WTC11 (cell line): ENCODE results near the gene UBR4. TPM values are rescaled to one million over a fixed set of nuclear protein-coding genes. Genes with fewer than 3 reads are reported as not detected.
A peak's percentile ranks its signal among the peaks of the same experiment; 100 is the strongest.

Source experiments
- ATAC-seq: fragments of 200-7000 bp; cut with Tn5 transposase; 2 replicates; pipeline ENCODE4 v1.10.0; 2021; ENCODE audit warnings: mild to moderate bottlenecking, moderate library complexity
- CTCF ChIA-PET: fragments of 300-600 bp; sonication (Branson Sonifier 250); formaldehyde crosslinking; loops from one replicate; lab custom pipeline; 2021; ENCODE audit warnings: antibody characterized with exemption; lab: Charles Lee
- POLR2A ChIA-PET: fragments of 350-600 bp; sonication (Branson Sonifier 250); formaldehyde crosslinking; loops from one replicate; lab custom pipeline; 2021; ENCODE audit warnings: antibody characterized with exemption; lab: Charles Lee
- DNase-seq: peaks from one replicate; pipeline ENCODE4 v3.0.0; 2021; ENCODE audit warnings: low spot score
- H3K27ac Mint-ChIP-seq: 2 replicates; pipeline ENCODE4 v1.8.0; 2021; ENCODE audit warnings: mixed read lengths
- H3K27me3 Mint-ChIP-seq: 2 replicates; pipeline ENCODE4 v1.8.0; 2021; ENCODE audit warnings: low read depth, mild to moderate bottlenecking, moderate library complexity, mixed read lengths
- H3K36me3 Mint-ChIP-seq: 2 replicates; pipeline ENCODE4 v1.8.0; 2021; ENCODE audit warnings: mixed read lengths
- H3K4me1 Mint-ChIP-seq: 2 replicates; pipeline ENCODE4 v1.8.0; 2022; ENCODE audit warnings: mixed read lengths
- H3K4me3 Mint-ChIP-seq: 2 replicates; pipeline ENCODE4 v1.8.0; 2021; ENCODE audit warnings: mild to moderate bottlenecking, moderate library complexity, mixed read lengths
- H3K9me3 Mint-ChIP-seq: 2 replicates; pipeline ENCODE4 v1.8.0; 2021; ENCODE audit warnings: mixed read lengths
- FOXJ3 ChIP-seq: sonication (generic); formaldehyde crosslinking; IDR thresholded peaks from 2 replicates; pipeline ENCODE4 v1.9.0; 2021; ENCODE audit warnings: missing genetic modification reagents, mild to moderate bottlenecking, borderline replicate concordance
- GABPB1 ChIP-seq: sonication (generic); formaldehyde crosslinking; IDR thresholded peaks from 2 replicates; pipeline ENCODE4 v1.8.1; 2023; ENCODE audit warnings: mild to moderate bottlenecking, missing genetic modification reagents
- MXD4 ChIP-seq: fragments of 250-450 bp; sonication (Bioruptor Pico); IDR thresholded peaks from 2 replicates; pipeline ENCODE4 v1.8.0; 2021; ENCODE audit warnings: mild to moderate bottlenecking, moderate library complexity, borderline replicate concordance
- MYBL2 ChIP-seq: sonication (generic); formaldehyde crosslinking; IDR thresholded peaks from 2 replicates; pipeline ENCODE4 v1.8.1; 2023; ENCODE audit warnings: mild to moderate bottlenecking, moderate library complexity, missing genetic modification reagents
- NFYB ChIP-seq: sonication (generic); formaldehyde crosslinking; conservative IDR thresholded peaks from 2 replicates; pipeline ENCODE4 v1.8.0; 2022; ENCODE audit warnings: low read depth, missing genetic modification reagents
- OVOL2 ChIP-seq: fragments of 250-450 bp; sonication (Bioruptor Pico); IDR thresholded peaks from 2 replicates; pipeline ENCODE4 v1.9.0; 2021; ENCODE audit warnings: mild to moderate bottlenecking, borderline replicate concordance
- SMAD4 ChIP-seq: sonication (generic); formaldehyde crosslinking; IDR thresholded peaks from 2 replicates; pipeline ENCODE4 v1.8.0; 2022; ENCODE audit warnings: mild to moderate bottlenecking, missing genetic modification reagents
- SOX15 ChIP-seq: fragments of 250-450 bp; sonication (Bioruptor Pico); IDR thresholded peaks from 2 replicates; pipeline ENCODE4 v1.9.0; 2021; ENCODE audit warnings: mild to moderate bottlenecking
- ZNF317 ChIP-seq: sonication (generic); formaldehyde crosslinking; IDR thresholded peaks from 2 replicates; pipeline ENCODE4 v1.8.1; 2023; ENCODE audit warnings: low read depth, mild to moderate bottlenecking, moderate library complexity, missing genetic modification reagents, borderline replicate concordance
- total RNA-seq: library from RNA; stranded (reverse); gene quantifications from 3 replicates; pipeline ENCODE4 v1.2.3, GENCODE V29; 2021
- TF ChIP-seq, protein P1 (sequence below): sonication (generic); formaldehyde crosslinking; IDR thresholded peaks from 2 replicates; pipeline ENCODE4 v1.8.1; 2023; ENCODE audit warnings: mild to moderate bottlenecking, missing genetic modification reagents
- TF ChIP-seq, protein P2 (sequence below): fragments of 250-450 bp; sonication (Bioruptor Pico); conservative IDR thresholded peaks from 2 replicates; pipeline ENCODE4 v1.9.0; 2021; ENCODE audit warnings: mild to moderate bottlenecking
- TF ChIP-seq, protein P3 (sequence below): fragments of 250-450 bp; sonication (Bioruptor Pico); IDR thresholded peaks from 2 replicates; pipeline ENCODE4 v1.9.0; 2021; ENCODE audit warnings: moderate library complexity, mild to moderate bottlenecking, inconsistent platforms, borderline replicate concordance
- TF ChIP-seq, protein P4 (sequence below): sonication (generic); formaldehyde crosslinking; conservative IDR thresholded peaks from 2 replicates; pipeline ENCODE4 v1.8.1; 2022; ENCODE audit warnings: mild to moderate bottlenecking, missing genetic modification reagents
- TF ChIP-seq, protein P5 (sequence below): sonication (generic); formaldehyde crosslinking; IDR thresholded peaks from 2 replicates; pipeline ENCODE4 v1.8.0; 2022; ENCODE audit warnings: missing genetic modification reagents
- TF ChIP-seq, protein P6 (sequence below): sonication (generic); formaldehyde crosslinking; IDR thresholded peaks from 2 replicates; pipeline ENCODE4 v1.8.1; 2022; ENCODE audit warnings: low read depth, missing genetic modification reagents, borderline replicate concordance
- TF ChIP-seq, protein P7 (sequence below): sonication (generic); formaldehyde crosslinking; IDR thresholded peaks from 2 replicates; pipeline ENCODE4 v1.8.0; 2022; ENCODE audit warnings: mild to moderate bottlenecking, missing genetic modification reagents

The UBR4 gene
- total RNA-seq, 1 experiment from 2014 or later, result 179 TPM

DNA sequence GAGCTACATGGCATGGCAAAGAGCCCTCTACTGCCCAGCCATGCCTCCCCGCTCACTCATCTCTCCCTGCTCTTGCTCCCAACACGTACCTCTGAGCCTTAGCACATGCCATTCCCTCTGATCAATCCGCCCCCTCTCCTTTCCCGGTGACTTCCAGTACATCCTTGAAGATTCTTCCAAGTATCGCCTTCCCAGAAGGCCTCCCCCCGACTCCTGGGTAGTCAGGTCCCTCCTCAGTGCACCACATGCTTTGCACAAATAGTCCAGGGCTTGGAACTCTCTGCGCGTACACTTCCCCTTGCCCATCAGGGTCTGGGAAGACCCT, 176.6 kb downstream of the UBR4 start:
- Mint-ChIP-seq H3K36me3 (no peaks in the 10 kb centered on the region), H3K4me3 (no peak overlapping the region), H3K4me1 (no peaks in the 10 kb centered on the region), H3K9me3 (no peaks in the 10 kb centered on the region), H3K27ac (no peak overlapping the region), H3K27me3 (no peaks in the 10 kb centered on the region)
- ATAC-seq (no peak), DNase-seq (peak; percentile 5)
- ChIA-PET POLR2A (no interaction called here), CTCF (interaction anchor here (1.6 to 2.6 kb wide), 4 partner anchors 9 to 126 kb away, joined by 4 to 12 read pairs (median 10); no protein-coding TSS in a partner anchor)
- TF ChIP-seq GABPB1 (CRISPR knock-in tag), result no peak
- no peak for TF ChIP-seq FOXJ3 (CRISPR knock-in tag)
- no peak for TF ChIP-seq NFYB (CRISPR knock-in tag)
- TF ChIP-seq, protein P1, sequence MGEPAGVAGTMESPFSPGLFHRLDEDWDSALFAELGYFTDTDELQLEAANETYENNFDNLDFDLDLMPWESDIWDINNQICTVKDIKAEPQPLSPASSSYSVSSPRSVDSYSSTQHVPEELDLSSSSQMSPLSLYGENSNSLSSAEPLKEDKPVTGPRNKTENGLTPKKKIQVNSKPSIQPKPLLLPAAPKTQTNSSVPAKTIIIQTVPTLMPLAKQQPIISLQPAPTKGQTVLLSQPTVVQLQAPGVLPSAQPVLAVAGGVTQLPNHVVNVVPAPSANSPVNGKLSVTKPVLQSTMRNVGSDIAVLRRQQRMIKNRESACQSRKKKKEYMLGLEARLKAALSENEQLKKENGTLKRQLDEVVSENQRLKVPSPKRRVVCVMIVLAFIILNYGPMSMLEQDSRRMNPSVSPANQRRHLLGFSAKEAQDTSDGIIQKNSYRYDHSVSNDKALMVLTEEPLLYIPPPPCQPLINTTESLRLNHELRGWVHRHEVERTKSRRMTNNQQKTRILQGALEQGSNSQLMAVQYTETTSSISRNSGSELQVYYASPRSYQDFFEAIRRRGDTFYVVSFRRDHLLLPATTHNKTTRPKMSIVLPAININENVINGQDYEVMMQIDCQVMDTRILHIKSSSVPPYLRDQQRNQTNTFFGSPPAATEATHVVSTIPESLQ, result no peak
- TF ChIP-seq, protein P2, sequence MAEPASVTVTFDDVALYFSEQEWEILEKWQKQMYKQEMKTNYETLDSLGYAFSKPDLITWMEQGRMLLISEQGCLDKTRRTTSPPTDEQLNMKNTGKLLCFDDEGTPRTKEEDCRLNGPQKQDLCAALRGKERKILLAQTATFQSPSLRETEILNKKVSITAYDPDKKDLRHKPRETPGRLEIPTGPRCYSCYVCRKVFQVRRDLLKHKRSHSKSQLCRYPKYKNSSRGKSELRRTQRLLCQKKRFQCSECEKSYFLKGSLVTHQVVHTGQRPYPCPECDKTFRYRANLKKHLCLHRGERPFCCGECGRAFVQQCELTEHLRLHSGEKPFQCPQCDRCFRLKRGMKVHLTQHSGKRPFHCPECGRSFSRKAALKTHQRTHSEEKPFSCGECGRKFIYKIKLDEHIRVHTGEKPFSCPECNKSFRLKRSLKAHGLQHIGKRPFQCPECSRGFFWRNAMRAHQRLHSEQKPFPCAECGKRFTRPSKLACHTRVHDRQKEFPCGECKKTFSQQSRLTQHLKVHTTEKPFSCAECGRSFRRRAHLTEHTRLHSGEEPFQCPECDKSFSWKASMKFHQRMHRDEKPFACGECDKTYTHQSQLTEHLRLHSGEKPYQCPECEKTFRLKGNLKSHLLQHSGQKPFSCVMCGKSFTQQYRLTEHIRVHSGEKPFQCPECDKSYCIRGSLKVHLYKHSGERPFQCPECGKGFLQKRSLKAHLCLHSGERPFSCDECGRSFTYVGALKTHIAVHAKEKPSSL (CRISPR knock-in tag), result no peak
- TF ChIP-seq, protein P3, sequence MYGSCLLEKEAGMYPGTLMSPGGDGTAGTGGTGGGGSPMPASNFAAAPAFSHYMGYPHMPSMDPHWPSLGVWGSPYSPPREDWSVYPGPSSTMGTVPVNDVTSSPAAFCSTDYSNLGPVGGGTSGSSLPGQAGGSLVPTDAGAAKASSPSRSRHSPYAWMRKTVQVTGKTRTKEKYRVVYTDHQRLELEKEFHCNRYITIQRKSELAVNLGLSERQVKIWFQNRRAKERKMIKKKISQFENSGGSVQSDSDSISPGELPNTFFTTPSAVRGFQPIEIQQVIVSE (CRISPR knock-in tag), result no peak
- no peak for TF ChIP-seq ZNF317
- TF ChIP-seq OVOL2 (CRISPR knock-in tag), result no peak
- TF ChIP-seq, protein P4, sequence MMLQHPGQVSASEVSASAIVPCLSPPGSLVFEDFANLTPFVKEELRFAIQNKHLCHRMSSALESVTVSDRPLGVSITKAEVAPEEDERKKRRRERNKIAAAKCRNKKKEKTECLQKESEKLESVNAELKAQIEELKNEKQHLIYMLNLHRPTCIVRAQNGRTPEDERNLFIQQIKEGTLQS (CRISPR knock-in tag), result no peak
- TF ChIP-seq SMAD4 (CRISPR knock-in tag), result no peak
- TF ChIP-seq, protein P5, sequence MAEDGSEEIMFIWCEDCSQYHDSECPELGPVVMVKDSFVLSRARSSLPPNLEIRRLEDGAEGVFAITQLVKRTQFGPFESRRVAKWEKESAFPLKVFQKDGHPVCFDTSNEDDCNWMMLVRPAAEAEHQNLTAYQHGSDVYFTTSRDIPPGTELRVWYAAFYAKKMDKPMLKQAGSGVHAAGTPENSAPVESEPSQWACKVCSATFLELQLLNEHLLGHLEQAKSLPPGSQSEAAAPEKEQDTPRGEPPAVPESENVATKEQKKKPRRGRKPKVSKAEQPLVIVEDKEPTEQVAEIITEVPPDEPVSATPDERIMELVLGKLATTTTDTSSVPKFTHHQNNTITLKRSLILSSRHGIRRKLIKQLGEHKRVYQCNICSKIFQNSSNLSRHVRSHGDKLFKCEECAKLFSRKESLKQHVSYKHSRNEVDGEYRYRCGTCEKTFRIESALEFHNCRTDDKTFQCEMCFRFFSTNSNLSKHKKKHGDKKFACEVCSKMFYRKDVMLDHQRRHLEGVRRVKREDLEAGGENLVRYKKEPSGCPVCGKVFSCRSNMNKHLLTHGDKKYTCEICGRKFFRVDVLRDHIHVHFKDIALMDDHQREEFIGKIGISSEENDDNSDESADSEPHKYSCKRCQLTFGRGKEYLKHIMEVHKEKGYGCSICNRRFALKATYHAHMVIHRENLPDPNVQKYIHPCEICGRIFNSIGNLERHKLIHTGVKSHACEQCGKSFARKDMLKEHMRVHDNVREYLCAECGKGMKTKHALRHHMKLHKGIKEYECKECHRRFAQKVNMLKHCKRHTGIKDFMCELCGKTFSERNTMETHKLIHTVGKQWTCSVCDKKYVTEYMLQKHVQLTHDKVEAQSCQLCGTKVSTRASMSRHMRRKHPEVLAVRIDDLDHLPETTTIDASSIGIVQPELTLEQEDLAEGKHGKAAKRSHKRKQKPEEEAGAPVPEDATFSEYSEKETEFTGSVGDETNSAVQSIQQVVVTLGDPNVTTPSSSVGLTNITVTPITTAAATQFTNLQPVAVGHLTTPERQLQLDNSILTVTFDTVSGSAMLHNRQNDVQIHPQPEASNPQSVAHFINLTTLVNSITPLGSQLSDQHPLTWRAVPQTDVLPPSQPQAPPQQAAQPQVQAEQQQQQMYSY (CRISPR knock-in tag), result no peak
- TF ChIP-seq, protein P6, sequence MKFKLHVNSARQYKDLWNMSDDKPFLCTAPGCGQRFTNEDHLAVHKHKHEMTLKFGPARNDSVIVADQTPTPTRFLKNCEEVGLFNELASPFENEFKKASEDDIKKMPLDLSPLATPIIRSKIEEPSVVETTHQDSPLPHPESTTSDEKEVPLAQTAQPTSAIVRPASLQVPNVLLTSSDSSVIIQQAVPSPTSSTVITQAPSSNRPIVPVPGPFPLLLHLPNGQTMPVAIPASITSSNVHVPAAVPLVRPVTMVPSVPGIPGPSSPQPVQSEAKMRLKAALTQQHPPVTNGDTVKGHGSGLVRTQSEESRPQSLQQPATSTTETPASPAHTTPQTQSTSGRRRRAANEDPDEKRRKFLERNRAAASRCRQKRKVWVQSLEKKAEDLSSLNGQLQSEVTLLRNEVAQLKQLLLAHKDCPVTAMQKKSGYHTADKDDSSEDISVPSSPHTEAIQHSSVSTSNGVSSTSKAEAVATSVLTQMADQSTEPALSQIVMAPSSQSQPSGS (CRISPR knock-in tag), result no peak
- TF ChIP-seq, protein P7, sequence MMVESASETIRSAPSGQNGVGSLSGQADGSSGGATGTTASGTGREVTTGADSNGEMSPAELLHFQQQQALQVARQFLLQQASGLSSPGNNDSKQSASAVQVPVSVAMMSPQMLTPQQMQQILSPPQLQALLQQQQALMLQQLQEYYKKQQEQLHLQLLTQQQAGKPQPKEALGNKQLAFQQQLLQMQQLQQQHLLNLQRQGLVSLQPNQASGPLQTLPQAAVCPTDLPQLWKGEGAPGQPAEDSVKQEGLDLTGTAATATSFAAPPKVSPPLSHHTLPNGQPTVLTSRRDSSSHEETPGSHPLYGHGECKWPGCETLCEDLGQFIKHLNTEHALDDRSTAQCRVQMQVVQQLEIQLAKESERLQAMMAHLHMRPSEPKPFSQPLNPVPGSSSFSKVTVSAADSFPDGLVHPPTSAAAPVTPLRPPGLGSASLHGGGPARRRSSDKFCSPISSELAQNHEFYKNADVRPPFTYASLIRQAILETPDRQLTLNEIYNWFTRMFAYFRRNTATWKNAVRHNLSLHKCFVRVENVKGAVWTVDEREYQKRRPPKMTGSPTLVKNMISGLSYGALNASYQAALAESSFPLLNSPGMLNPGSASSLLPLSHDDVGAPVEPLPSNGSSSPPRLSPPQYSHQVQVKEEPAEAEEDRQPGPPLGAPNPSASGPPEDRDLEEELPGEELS, result no peak
- TF ChIP-seq MYBL2 (CRISPR knock-in tag), result no peak
- no peak for TF ChIP-seq SOX15 (CRISPR knock-in tag)
- no peak for TF ChIP-seq MXD4 (CRISPR knock-in tag)
